ENCODE measurements around the gene TOE1. TPM values are rescaled to one million over a fixed set of nuclear protein-coding genes. Genes with fewer than 3 reads are reported as not detected.
"Not testable (repeated sequence)": the region's sequence is repeated elsewhere in the genome, so short reads cannot be mapped to it uniquely, and the experiment has no call there.

Gene TOE1
- polyA plus RNA-seq (ENCODE audit: insufficient read length in 4 of 4) = 10 to 100 TPM; 12.0 to 15.2 (median 14.5) TPM

DNA sequence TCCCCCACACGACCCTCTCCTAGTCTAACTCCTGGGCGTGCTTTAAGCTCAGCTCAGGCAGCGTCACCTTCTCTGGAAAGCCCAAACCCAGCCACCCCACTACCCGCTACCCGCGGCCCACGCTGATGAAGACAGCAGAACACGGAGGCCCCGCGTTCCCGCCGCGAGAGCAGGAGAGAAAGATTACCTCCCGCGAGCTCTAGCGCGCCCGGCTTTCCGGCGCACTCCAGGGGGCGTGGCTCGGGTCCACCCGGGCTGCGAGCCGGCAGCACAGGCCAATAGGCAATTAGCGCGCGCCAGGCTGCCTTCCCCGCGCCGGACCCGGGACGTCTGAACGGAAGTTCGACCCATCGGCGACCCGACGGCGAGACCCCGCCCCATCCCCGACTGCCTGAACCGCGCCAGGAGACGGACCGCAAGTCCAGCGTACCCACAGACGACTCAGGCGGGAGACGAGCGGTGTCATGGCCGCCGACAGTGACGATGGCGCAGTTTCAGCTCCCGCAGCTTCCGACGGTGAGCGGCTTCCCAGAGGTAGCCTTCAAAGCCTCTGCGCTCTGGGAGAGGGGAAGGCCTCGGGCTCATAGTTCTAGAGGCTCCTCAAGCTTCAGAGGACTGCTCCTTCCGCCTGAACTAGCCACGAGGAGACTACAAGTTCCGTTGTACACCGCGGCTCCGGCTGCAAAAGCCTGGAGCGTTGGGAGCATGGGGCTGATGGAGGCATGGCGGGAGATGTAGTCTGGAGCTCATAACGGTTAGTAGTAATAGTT is at the start of gene TOE1, which contains the start of gene MUTYH:
Gene TOE1 (plus strand): TSS at position 382 of the 770 bp plus-strand sequence. CDS start 83 bp downstream, at position 465.
Gene MUTYH (minus strand): TSS at position 652 of the 770 bp plus-strand sequence. CDS start 5,935 bp downstream, outside the sequence.
- peak; percentile 81 to 86 (median 81) for DNase-seq (ENCODE audit: low read depth in 4 of 4, low spot score in 2 of 4)

DNA sequence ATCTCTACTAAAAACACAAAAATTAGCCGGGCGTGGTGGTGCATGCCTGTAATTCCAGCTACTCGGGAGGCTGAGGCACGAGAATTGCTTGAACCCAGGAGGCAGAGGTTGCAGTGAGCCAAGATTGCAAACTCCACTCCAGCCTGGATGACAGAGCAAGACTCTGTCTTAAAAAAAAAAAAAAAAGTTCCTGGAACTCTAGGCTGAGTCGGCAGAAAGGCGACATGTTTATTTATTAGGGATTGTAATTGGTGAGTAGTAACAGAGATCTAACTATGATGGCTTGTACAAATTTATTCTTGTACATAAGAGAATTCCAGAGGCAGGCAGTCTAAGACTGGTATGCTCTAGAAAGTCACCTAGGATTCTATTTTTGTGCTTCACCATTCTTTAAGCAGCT is 49.0 kb upstream of the TOE1 start:
- DNase-seq (ENCODE audit: low read depth in 4 of 4, low spot score in 2 of 4) = not testable (repeated sequence)

DNA sequence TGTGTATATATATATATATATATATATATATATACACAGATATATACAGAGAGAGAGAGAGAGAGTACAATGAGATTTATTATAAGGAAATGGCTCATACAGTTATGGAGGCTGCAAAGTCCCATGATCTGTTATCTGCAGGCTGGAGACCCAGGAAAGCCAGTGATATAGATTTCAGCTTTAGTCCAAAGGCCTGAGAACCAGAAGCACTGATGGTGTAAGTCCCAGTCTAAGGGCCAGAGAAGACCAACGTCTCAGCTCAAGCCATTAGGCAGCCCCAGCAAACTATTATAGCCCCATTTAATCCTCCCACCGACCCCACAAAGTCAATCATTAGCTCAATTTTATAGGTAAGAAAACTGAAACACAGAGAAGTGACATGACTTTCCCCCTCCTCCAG is 48.3 kb upstream of the TOE1 start:
- no peak for DNase-seq (ENCODE audit: low read depth in 4 of 4, low spot score in 2 of 4)

DNA sequence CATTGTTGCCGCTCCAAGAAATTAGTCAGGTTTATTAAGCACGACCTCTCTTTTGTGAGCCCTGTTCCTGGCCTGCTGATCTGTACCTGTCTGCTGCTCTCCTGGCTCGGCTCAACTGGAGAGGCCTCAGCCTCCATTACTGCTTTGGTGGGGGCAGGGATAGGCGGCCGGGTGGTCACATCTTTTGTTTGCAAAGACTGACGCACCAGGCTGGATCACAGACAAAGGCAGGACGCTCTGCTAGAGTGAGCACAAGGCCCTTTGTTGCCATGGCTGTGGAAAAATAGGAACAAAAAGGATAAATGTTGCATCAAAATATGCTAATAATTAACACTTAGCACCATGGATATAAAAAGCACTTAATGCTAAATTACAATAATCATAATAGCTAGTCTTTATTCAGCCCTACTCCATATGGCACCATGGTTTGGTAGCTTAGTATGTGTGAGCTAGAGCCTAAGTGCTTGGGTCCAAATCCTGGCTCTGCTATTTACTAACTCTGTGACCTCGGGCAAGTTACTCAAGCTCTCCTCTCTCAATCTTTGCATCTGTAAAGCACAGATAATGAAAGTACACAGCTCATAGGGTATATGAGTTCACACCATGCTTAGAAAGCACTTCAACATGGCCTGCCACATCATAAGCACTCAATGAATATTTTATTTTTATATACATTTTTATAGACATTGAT is 42.2 kb upstream of the TOE1 start:
- no peak for DNase-seq (ENCODE audit: low read depth in 4 of 4, low spot score in 2 of 4)

DNA sequence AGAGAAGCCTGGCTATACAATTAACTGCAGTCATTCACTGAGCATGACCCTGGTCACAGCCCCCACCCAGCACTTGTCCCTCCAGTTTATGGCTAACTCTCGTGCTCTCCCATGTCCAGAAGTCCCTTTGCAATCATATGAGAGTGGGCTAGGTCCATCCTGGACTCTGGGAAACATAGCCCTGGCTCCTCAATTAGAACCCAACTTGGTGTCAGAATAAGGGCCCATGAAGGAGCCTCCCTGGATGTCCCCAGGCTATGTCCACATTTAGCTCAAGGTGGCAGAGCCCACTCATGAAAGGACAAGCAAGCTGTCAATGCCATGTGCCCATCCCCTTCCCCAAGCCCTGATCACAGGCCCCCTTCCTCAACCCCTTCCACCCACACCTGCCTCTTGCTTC is 40.7 kb upstream of the TOE1 start:
- no peak for DNase-seq (ENCODE audit: low read depth in 4 of 4, low spot score in 2 of 4)

DNA sequence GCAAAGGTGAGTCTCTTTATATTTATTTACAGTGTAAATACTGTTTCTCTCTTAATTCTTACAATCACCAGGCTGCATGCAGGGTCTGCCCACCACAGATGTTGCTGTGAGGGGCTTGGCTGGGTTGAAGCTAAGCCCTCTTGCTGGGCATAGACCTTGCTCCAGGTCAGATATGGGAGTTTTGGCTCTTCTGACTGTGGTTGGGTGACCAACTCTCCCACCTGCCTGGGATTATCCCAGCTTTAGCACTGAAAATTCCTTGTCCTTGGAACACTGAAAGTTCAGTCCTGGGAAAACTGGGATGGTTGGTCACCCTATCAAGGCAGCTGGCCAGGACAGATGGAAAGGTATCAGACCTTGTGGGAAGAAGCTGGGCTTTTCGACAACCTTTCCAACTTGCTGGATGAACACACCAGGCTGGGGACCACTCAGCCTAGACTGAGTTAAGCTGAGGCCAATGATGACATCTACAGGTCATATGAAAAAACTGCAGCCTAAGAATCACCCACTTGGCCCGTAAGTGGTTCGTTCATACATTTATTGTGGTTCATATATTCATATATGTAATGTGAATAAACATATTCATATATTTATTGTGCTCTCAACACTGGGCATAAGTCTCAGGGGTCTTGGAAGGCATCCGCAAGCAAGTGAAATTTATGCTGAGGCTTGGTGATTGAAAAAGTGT is 39.8 kb upstream of the TOE1 start:
- peak in 2 of 4 donors; percentile 45 to 77 for DNase-seq (ENCODE audit: low read depth in 4 of 4, low spot score in 2 of 4)

DNA sequence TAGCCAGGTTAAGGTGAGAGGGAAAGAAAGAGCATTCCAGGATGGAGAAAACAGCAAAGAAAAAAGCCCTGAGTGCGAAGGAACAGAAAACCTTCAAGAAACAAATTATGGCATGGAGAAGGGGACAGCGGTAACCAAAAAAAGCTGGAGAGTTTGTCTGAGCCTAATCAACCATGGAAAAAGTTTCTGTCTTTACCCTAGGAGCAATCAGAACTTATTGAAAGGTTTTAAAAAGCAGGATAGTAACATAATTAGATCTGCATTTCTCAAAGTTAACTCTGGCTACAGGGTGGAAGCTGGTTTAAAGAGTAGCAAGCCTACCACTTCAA is 39.3 kb upstream of the TOE1 start:
- DNase-seq (ENCODE audit: low read depth in 4 of 4, low spot score in 2 of 4) = no peak

DNA sequence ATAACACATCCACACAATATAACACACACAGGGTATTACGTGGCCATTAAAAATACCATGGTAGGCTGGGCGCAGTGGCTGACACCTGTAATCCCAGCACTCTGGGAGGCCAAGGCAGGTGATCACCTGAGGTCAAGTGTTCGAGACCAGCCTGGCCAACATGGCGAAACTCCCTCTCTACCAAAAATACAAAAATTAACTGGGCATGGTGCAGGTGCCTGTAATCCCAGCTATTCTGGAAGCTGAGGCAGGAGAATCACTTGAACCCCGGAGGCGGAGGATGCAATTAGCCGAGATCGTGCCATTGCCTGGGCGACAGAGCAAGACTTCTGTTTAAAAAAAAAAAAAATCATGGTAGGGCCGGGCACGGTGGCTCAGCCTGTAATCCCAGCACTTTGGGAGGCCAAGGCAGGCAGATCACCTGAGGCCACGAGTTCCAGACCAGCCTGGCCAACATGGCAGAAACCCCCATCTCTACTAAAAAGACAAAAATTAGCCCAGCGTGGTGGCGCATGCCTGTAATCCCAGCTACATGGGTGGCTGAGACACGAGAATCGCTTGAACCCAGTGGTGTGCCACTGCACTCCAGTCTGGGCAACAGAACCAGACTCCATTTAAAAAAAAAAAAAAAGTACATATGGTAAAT is 37.3 kb upstream of the TOE1 start:
- DNase-seq (ENCODE audit: low read depth in 4 of 4, low spot score in 2 of 4) = no peak

DNA sequence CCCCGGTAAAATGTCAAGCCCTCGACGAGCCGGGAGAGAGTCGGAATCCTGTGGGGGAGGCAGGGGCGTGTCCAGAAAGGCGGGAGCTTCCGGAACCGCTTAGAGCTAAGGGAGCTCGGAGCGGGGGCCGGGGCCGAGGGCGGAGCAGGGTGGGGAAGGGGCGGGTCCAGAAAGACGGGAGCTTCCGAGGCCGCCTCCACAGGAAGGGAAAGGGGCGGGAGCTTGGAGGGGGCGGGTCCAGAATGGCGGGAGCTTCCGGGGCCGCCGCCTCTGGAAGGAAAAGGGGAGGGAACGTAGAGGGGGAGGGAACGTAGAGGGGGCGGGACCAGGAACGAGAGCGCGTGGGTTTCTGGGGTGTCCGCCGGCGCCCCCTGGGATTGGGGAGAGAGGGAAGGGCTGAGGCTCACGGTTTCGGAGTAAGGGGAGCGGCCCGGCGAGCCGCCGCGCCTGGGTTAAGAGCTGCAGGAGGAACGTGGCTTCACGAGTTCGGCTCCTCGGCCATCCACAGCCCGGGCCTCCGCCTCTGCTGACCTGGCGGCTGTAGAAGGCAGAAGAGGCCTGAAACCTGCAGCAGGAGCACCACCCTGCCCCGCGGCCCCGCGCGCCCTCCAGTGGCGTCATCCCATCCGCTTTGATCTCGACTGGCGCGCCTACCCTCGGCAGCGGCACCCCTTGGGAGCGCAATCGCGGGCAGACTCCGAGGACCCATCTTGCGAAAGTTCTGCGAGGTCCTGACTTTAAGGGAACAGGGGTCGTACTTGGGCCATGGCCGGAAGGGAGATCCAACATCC is 36.3 kb upstream of the TOE1 start:
- DNase-seq (ENCODE audit: low read depth in 4 of 4, low spot score in 2 of 4) = peak; percentile 81 to 96 (median 92)

DNA sequence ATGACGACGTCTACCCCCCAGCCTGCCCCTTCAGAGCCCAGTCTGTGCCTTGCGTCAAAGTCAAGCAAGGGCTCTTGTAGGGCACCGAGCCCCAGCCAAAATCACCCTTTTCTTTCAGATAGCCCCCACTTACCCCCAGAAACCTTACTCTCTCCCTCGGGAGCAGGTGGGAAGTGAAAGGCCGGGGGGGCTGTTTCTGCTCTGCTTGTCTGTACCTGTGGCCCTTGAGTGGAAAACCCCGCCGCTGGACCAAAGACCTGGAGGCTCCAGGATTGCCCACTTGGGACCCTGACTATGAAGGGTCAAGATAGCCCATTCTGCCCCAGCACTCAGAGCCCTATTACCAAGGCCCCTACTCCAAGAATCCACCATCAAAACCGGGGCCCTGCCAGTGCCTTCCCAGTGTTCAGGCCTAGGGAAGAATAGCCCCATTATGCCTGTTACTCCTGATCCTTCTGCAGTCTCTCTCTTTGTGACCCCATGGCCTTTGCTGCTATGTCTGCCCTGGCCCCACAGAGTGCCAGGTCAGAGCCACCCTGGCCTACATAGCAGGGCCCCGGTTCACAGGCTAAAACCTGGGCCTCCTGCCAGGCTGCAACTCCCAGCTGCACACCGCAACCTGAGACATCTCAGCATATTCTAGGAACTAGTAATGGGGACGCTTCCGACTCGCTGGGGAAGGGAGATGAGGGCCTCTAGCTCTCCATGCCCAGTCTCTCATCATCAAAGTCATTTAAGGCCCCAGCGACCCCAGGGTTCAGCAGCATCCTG is 35.5 kb upstream of the TOE1 start:
- no peak for DNase-seq (ENCODE audit: low read depth in 4 of 4, low spot score in 2 of 4)

DNA sequence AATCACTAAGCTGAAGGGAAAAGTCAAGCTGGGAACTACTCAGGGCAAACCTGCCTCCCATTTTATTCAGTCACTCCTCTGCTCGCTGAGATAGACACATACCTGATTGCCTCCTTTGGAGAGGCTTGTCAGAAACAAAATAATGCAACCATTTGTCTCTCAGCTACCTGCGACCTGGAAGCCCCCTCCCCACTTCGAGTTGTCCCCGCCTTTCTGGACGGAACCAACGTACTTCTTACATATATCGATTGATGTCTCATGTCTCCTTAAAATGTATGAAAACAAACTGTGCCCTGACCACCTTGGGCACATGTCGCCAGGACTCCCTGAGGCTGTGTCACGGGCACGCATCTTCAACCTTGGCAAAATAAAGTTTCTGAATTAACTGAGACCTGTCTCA is 34.7 kb upstream of the TOE1 start:
- DNase-seq (ENCODE audit: low read depth in 4 of 4, low spot score in 2 of 4) = no peak

DNA sequence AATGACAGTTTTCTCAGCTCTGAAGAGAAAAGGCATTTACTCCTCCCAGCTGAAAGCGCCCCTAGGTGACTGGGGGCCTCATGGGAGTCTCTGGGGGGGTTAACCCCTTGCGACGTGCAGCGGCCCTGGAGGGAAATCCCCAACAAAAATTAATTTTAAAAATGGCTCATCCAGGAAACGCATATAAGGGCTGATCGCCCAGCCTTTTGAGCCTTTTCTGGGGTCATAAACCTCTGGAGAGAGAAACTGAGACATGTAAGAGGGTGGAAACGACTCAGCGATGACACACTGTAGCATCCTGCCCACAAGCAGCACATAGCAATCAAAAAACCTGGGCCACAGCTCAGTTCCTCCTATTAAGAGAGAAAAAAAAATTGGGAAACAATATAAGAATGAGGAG is 33.7 kb upstream of the TOE1 start:
- DNase-seq (ENCODE audit: low read depth in 4 of 4, low spot score in 2 of 4) = no peak

DNA sequence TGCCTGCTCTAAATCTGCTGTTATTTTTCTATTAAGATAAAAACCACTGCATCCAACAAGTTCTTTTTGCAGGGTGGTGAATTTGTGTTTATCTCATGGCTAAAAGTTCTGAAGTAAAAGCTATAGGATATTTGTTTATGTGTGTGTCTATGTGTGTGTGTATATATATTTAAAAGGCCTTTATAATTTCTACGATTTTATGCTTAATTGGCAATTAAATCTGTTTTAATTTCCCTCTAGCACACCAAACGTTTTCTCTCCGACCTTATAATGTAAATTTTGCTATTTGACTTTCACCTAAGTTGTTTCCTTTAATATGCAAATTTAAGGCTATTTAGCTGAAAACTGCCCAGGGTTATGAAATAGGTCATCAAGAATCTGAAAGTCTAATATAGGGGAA is 33.1 kb upstream of the TOE1 start:
- DNase-seq (ENCODE audit: low read depth in 4 of 4, low spot score in 2 of 4) = no peak

DNA sequence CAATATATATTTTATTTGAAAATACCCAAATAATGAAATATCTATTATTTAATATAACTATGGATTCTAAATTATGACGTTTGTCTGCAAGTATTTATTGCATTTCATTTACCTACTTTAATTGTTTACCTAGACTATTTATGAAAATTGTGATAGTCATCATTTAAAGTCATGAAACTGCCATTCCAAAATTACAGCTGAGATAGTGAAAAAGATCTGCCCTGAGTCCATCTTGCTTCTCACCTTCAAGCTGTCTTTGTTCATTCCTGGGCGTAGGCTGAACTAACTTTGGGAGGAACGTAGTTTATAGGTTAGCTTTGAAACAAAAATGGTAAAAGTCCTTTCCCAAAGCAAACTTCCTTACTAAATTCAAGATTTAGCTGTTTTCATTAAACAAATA is 25.7 kb upstream of the TOE1 start:
- DNase-seq (ENCODE audit: low read depth in 4 of 4, low spot score in 2 of 4) = no peak

DNA sequence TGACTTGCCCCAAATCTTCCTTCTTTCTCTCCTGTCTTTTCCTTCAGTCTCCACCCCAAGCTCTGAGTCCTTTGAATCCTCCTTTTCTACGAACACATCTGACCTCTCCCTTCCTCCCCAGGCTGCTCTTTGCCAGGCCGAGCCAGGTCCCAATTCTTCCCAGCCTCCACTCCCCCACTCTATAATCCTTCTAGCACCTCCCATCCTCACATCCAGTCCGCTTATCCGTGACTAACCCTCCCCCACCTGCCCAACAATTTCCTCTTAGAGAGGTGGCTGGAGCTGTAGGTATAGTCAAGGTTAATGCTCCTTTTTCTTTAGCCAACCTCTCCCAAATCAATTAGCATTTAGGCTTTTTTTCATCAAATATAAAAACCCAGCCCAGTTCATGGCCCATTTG is 22.8 kb upstream of the TOE1 start:
- no peak for DNase-seq (ENCODE audit: low read depth in 4 of 4, low spot score in 2 of 4)

DNA sequence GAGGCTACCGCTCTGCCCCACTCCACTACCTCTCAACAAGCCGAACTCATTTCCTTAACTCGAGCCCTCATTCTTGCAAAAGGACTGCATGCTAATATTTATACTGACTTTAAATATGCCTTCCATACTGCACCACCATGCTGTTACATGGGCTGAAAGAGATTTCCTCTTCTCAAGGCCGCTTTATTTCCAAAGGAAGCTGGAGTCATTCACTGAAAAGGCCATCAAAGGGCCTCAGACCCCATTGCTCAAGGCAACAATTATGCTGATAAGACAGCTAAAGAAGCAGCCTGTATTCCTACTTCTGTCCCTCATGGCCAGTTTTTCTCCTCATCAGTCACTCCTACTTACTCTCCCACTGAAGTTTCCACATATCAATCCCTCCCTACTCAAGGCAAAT is 20.2 kb upstream of the TOE1 start:
- no peak for DNase-seq (ENCODE audit: low read depth in 4 of 4, low spot score in 2 of 4)

DNA sequence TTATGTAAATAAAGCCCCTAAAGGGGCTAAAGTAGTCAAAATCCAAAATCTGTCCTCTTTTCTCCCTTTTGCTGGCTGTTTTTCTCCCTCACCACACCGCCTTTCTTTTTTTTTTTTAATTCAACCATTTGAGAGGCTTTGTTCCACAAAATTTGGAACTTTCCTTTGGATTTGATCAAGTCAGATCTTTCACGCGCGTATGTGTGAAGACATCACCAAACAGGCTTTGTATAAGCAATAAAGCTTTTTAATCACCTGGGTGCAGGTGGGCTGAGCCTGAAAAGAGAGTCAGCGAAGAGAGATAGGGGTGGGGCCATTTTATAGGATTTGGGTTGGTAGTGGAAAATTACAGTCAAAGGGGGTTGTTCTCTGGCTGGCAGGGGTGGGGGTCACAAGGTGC is 18.5 kb upstream of the TOE1 start:
- no peak for DNase-seq (ENCODE audit: low read depth in 4 of 4, low spot score in 2 of 4)

DNA sequence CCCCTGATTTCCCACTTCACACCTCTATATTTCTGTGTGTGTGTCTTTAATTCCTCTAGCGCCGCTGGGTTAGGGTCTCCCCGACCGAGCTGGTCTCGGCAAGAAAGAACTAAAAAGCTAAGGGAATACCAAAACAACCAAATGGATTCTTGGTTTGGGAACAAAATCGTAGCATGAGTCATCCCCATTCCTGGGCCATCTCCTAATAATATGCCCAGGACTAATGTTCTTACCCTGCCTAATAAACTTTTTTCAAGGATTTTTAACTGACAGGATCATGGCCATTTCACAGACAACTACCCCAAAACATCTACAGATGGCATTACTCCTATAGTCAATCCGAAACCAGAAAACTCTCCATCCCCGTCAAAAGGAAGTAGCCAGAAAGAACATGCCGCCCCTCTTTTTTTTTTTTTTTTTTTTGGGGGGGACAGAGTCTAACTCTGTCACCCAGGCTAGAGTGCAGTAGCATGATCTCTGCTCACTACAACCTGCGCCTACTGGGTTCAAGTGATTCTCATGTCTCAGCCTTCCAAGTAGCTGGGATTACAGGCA is 17.4 kb upstream of the TOE1 start:
- no peak for DNase-seq (ENCODE audit: low read depth in 4 of 4, low spot score in 2 of 4)

DNA sequence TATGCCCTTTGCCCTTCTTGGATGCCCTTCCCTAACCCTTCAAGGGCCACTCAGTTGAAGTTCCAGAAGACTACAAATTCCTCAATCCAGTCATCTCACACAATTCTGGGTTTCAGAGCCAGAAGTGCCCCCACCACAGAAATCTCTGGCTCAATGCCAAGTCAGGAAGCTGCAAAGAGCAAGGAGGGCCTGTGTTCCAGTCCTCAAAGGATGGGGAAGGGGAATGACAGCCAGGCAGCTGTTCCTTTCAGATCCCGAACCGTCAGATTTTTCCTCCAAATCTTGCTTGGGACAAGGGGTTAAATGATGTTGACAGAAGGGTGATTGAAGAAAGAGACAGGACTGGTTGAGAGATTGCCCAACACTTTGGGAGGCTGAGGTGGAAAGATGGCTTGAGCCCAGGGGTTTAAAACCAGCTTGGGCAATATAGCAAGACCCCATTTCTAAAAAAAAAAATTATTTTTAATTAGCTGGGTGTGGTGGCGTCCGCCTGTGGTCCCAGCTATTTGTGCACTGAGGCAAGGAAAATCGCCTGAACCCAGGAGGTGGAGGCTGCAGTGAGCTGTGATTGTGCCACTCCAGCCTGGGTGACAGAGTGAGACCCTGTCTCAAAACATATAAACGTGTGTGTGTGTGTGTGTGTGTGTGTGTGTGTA is 14.0 kb upstream of the TOE1 start:
- DNase-seq (ENCODE audit: low read depth in 4 of 4, low spot score in 2 of 4) = no peak
